Endometrial microvascular endothelial cells (primary cell): ENCODE measurements around the gene MUC6. TPM values are rescaled to one million over a fixed set of nuclear protein-coding genes. Genes with fewer than 3 reads are reported as not detected.
"Not testable (repeated sequence)": the region's sequence is repeated elsewhere in the genome, so short reads cannot be mapped to it uniquely, and the experiment has no call there.

Source experiments
- in situ Hi-C: cut with HindIII; loops from 2 replicates; pipeline ENCODE4 v1.10.0; 2017; ENCODE audit warnings: low sequenced_read_pairs, low pct_unique_long_range_greater_than_20kb; ENCODE audit errors: inconsistent ontology term
- total RNA-seq: library from RNA; depleted of rRNA; stranded (reverse); fragments of >200 nt; gene quantifications from one replicate; pipeline ENCODE4 v1.2.3, GENCODE V29; 2015; ENCODE audit errors: inconsistent ontology term

Gene MUC6
- total RNA-seq, 1 donor from 2014 or later: not detected

GRCh38 chr11:985848-986247, 50.7 kb downstream of the MUC6 start:
- in situ Hi-C loops: no loop called here

DNA sequence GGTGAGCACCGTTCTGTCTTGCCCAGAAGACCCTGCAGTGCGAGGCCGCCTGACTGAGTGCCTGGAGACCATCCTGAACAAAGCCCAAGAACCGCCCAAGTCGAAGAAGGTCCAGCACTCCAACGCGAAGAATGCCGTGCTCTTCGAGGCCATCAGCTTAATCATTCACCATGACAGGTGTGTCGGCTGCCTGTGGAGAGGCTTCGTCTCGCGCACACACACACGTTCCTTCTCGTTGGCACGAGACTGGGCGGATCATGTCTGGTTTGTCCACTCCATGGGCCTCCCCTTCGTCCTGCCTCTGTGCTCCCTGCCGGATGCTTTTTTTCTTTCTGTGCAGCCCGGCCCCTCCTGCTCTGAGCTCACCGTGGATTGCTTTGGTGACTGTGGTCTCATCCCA, 51.1 kb downstream of the MUC6 start:
- in situ Hi-C loops: no loop called here

DNA sequence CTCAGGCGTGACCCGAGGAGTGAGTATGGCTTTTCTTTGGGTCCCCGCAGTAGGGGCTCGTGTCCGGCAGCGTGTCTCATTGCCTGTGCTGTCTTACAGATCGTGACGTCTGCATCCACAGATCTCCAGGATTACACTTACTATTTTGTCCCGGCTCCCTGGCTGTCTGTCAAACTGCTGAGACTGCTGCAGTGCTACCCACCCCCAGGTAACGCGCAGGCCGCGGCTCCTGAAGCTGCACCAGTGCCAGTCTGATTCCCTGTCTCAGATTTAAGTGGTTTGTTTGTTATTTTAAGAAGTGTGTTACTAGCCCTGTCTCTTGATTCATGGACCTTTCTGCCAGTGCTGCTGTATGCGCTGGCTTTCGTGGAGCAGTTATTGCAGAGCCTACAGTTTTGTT, 52.0 kb downstream of the MUC6 start:
- in situ Hi-C loops: no loop called here

DNA sequence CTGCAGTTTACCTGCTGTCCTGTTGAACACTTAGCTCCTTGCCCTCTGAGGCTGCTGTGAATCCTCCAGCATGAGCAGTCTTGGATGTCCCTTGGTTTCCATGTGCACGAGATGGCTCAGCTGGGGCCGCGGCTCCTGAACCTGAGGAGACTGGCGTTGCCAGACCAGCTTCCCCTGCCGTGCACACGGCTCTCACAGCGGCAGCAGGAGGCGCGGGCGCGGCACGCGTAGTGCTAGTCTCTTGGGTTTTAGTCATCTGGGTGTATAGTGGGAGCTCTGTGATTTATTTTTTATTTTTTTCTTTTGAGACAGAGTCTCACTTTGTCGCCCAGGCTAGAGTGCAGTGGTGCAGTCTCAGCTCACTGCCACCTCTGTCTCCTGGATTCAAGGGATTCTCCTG, 54.8 kb downstream of the MUC6 start:
- in situ Hi-C loops: no loop called here

- in situ Hi-C loops: no loop called here
These were observed 55.8 kb downstream of the MUC6 start for GRCh38 chr11:980438-981357.

- in situ Hi-C loops: no loop called here
These were observed 57.7 kb downstream of the MUC6 start for GRCh38 chr11:978781-979180.

DNA sequence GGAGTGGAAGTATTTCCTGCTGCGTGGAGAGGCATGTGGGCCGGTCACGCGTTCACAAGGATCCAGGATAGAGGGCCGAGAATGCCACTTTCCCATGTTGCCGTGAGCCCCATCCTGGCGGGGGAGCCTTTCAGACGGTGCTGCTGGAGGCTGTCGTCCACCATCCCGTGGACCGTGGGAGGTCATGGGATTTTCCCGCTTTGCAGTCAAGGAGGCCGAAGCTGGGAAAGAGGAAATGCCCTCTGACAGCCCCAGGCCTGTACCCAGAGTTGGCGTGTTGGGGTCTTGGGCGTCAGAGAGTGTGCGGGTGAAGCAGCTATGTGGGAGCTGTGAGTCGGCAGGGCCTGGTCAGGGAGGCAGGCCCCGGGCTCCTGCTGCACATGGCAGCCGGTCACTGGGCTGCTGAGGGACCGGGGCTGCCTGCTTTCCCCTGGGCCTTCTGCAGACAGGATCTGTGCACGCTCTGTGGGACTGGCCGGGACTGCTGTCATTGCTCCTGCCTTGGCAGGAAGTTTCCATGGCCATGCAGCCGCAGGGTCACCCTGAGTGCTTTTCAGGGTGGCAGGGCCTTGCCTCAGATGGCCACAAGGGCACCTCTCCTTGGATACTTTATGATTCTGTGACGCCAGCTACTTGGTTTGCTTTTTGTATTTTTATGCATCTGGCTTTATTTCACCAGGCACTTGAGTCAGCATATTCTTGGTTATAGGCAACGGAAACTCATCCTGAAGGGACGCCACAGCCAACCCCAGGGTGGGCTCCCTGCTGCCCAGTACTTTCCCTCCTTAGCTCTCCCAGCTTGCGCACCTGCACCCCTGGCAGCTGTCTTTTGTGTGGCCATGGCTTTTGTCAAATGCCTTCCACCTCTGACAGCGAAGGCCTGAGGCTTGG, 58.4 kb downstream of the MUC6 start:
- in situ Hi-C loops: no loop called here

DNA sequence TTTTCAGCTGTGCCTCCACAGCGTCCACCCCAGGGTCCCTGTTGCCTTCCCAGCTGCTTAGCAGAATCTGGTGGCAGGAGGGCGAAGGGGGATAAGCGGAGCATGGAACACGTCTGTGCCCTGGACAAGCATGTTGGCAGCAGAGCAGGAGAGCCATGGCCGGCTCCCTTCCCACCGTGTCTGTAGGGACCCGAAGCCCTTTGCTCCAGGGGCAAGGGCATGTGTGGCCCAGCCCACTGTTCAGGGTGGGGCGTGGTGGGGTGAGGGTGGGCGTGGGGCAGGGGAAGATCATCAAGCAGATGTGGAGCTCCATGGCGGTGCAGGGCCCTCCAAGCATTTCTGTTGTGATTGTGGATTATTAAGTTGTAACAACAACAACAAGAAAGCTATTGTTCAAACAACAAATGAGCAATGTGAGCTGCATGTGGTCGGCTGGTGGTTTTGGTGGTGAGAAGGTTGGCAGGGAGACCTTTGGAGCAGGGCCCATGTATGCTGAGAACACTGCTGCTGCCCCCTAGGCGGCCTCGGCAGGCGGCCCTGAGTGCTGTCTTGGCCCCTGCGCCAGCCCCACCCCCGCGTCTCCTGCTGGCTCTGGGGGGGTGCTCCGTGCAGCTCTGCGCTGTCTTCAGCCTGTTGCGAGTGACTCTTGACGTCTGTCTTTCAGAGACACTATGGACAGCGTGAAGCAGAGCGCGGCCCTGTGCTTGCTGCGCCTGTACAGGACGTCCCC, 59.9 kb downstream of the MUC6 start:
- in situ Hi-C loops: no loop called here

- in situ Hi-C loops: no loop called here
These were observed 60.7 kb downstream of the MUC6 start for GRCh38 chr11:975827-976226.

- in situ Hi-C loops: not testable (repeated sequence)
These were observed 61.1 kb downstream of the MUC6 start for GRCh38 chr11:975376-975775.

GRCh38 chr11:973237-973636, 63.3 kb downstream of the MUC6 start:
- in situ Hi-C loops: no loop called here

DNA sequence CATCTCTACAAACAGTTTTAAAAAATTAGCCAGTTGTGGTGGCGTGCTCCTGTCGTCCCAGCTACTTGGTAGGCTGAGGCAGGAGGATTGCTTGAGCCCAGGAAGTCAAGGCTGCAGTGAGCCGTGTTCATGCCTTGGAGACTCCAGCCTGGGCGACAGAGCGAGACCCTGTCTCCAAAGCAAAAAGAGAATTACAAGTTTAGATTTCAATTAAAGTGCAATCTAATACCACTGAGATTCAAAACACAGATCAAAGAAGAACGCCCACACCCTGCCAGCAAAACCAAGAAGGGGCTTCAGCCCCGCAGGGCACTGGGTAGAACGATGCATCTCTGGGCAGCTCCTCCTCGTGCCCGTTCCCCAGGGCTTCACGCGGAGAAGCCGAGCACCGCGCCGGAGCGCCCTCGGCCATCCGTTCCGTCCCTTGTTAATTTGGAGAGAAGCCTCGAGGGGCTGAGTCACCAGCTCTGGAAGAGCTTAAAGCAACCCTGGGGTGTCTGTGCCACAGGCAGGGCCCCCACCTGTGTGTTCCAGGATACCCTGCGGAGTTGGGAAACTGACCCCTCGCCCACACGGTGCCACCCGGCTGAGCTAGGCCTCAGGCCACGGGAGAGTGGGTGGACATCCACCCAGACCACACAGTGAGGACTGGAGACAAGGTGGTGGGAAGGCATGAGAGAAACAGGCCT, 63.9 kb downstream of the MUC6 start:
- in situ Hi-C loops: no loop called here

- in situ Hi-C loops: no loop called here
These were observed 64.7 kb downstream of the MUC6 start for GRCh38 chr11:971731-972365.

DNA sequence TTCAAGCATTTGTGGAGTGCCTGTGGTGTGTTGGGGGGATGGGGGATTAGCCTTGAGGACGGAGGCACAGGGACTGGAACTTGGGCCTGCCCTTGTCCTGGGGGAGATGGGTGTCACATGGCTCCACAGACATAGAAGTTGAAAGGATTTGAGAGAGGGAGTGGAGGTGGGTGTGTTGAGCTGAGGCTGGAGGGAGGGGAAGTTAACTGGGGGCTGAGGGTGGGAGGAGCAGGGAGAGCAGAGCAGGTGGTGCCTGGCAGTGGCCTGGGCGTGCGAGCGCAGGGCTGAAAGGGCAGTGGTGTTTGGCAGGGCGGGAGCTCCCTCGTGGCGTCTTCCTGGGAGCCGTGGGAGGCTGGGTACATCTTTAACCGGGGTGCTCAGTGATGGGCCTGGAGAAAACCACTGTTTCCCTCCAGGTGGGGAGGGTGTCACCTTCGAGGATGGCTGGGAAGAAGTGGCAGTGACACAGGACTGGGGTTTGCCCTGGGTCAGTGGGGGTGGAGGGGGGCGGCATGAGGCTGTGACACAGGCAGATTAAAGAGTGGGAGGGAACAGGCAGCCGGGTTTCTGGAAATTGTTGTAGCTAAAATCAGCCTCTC, 65.3 kb downstream of the MUC6 start:
- in situ Hi-C loops: no loop called here

GRCh38 chr11:970319-970871, 66.1 kb downstream of the MUC6 start:
- in situ Hi-C loops: no loop called here

DNA sequence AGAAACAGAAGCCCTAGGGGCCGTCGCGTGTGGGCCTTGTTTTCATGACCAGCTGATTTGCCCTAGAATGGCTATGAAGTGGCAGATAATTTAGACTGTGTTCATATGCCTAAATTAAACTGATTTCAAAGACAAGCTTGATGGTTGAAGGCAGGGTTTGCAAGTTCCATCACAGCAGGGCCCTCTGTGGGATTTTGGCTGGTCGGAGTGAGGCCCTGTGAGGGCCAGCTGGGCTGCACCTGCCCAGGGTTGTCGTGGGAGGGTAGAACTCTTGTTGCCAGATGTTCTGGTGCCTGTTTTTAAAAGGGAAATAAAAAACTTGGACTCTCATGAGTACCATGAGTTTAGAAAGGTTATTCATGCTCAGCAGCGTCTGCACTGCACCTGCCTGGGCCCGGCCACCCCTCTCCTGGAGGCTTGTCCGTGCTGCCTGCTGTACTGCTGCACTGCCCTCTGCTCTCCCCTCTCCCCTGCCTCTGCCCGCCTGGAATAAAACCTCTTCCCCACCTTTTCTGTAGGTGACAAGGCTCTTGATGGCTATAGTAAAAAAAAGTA, 66.8 kb downstream of the MUC6 start:
- in situ Hi-C loops: no loop called here

- in situ Hi-C loops: no loop called here
These were observed 67.7 kb downstream of the MUC6 start for GRCh38 chr11:968822-969221.
